DMS53 treated with DMSO at 0.1 percent for 48 hours (cell line): ENCODE results near the gene TMEM163.
A peak's percentile ranks its signal among the peaks of the same experiment; 100 is the strongest.

Experiments
- DNase-seq: peaks from one replicate; lab custom pipeline; 2025; ENCODE audit not compliant: unreplicated experiment; lab: John Stamatoyannopoulos, UW

The TMEM163 gene

GRCh38 chr2:134443814-134444480 is 274.9 kb downstream of the TMEM163 start:
- DNase-seq, result no peak

GRCh38 chr2:134441153-134441863 is 277.5 kb downstream of the TMEM163 start:
- DNase-seq, result no peak

GRCh38 chr2:134440336-134440909 is 278.4 kb downstream of the TMEM163 start:
- no peak for DNase-seq

GRCh38 chr2:134438371-134438770 is 280.4 kb downstream of the TMEM163 start:
- no peak for DNase-seq

GRCh38 chr2:134436706-134437105 is 282.1 kb downstream of the TMEM163 start:
- DNase-seq, result no peak

GRCh38 chr2:134435936-134436335 is 282.9 kb downstream of the TMEM163 start:
- no peak for DNase-seq

- no peak for DNase-seq
These were observed 283.3 kb downstream of the TMEM163 start for GRCh38 chr2:134435505-134435904.

- no peak for DNase-seq
These were observed 284.8 kb downstream of the TMEM163 start for GRCh38 chr2:134433979-134434378.

- no peak for DNase-seq
These were observed 285.3 kb downstream of the TMEM163 start for GRCh38 chr2:134433469-134433868.

GRCh38 chr2:134432435-134432883 is 286.3 kb downstream of the TMEM163 start:
- peak; percentile 19 for DNase-seq

- DNase-seq, result peak; percentile 19
These were observed 286.9 kb downstream of the TMEM163 start for GRCh38 chr2:134431838-134432434.

GRCh38 chr2:134429886-134430285 is 288.9 kb downstream of the TMEM163 start:
- DNase-seq, result no peak

- no peak for DNase-seq
These were observed 292.1 kb downstream of the TMEM163 start for GRCh38 chr2:134426721-134427120.

GRCh38 chr2:134425724-134426496 is 292.9 kb downstream of the TMEM163 start:
- no peak for DNase-seq

GRCh38 chr2:134421556-134422328 is 297.1 kb downstream of the TMEM163 start:
- no peak for DNase-seq

GRCh38 chr2:134420920-134421319 is 297.9 kb downstream of the TMEM163 start:
- no peak for DNase-seq

- DNase-seq, result no peak
These were observed 298.5 kb downstream of the TMEM163 start for GRCh38 chr2:134420259-134420658.

GRCh38 chr2:134417968-134418582 is 300.7 kb downstream of the TMEM163 start:
- no peak for DNase-seq

- no peak for DNase-seq
These were observed 302.2 kb downstream of the TMEM163 start for GRCh38 chr2:134416637-134417036.

GRCh38 chr2:134416018-134416417 is 302.8 kb downstream of the TMEM163 start:
- no peak for DNase-seq
